Chondrocyte (in vitro differentiated cells): ENCODE measurements around the gene SLC9A7. TPM values are rescaled to one million over a fixed set of nuclear protein-coding genes. Genes with fewer than 3 reads are reported as not detected.

Source experiments
- DNase-seq: peaks from one replicate; pipeline ENCODE4 v3.0.0; 2021; ENCODE audit warnings: mixed read lengths, low spot score
- H3K27ac Mint-ChIP-seq: one replicate; pipeline ENCODE4 v1.8.0; 2021; ENCODE audit warnings: mild to moderate bottlenecking, moderate library complexity, mixed read lengths; ENCODE audit not compliant: unreplicated experiment
- H3K27me3 Mint-ChIP-seq: 2 replicates; pipeline ENCODE4 v1.8.0; 2021; ENCODE audit warnings: low read depth, mixed read lengths
- H3K36me3 Mint-ChIP-seq: 2 replicates; pipeline ENCODE4 v1.8.0; 2021; ENCODE audit warnings: low read depth, mixed read lengths
- H3K4me1 Mint-ChIP-seq: 2 replicates; pipeline ENCODE4 v1.8.0; 2021; ENCODE audit warnings: low read depth, mild to moderate bottlenecking, mixed read lengths
- H3K4me3 Mint-ChIP-seq: one replicate; pipeline ENCODE4 v1.8.0; 2021; ENCODE audit warnings: mild to moderate bottlenecking, moderate library complexity, mixed read lengths; ENCODE audit not compliant: unreplicated experiment
- H3K9me3 Mint-ChIP-seq: 2 replicates; pipeline ENCODE4 v1.8.0; 2021; ENCODE audit warnings: low read depth, mixed read lengths
- CTCF ChIP-seq: fragments of 200-600 bp; sonication (generic); IDR thresholded peaks from 2 replicates; pipeline ENCODE4 v1.5.0; 2021; ENCODE audit warnings: antibody characterized with exemption, mild to moderate bottlenecking, moderate library complexity
- total RNA-seq: library from RNA; stranded (reverse); gene quantifications from 3 replicates; pipeline ENCODE4 v1.2.1, GENCODE V29; 2021

The SLC9A7 gene
- total RNA-seq, 1 donor from 2014 or later: 6.1 TPM

- Mint-ChIP-seq H3K36me3 (peaks cover 2% of the 10 kb centered on the region), H3K9me3 (peaks cover 6% of the 10 kb centered on the region), H3K4me3 (no peak overlapping the region), H3K4me1 (peaks cover 6% of the 10 kb centered on the region), H3K27ac (no peak overlapping the region), H3K27me3 (no peaks in the 10 kb centered on the region)
- DNase-seq: no peak
- TF ChIP-seq CTCF: no peak
Observed at GRCh38 chrX:46666831-46667230, 92.1 kb downstream of the SLC9A7 start.

- H3K36me3 Mint-ChIP-seq: peaks cover 2% of the 10 kb centered on the region
- H3K27ac Mint-ChIP-seq: no peak overlapping the region
- H3K27me3 Mint-ChIP-seq: no peaks in the 10 kb centered on the region
- H3K9me3 Mint-ChIP-seq: peaks cover 6% of the 10 kb centered on the region
- no peak for TF ChIP-seq CTCF
- no peak for DNase-seq
- H3K4me1 Mint-ChIP-seq: peaks cover 6% of the 10 kb centered on the region
- no peak overlapping the region for H3K4me3 Mint-ChIP-seq
Observed at GRCh38 chrX:46665232-46666152, 93.4 kb downstream of the SLC9A7 start.

- no peak for TF ChIP-seq CTCF
- DNase-seq: no peak
- Mint-ChIP-seq H3K9me3 (peaks cover 3% of the 10 kb centered on the region), H3K27me3 (no peaks in the 10 kb centered on the region), H3K4me3 (no peak overlapping the region), H3K36me3 (peaks cover 2% of the 10 kb centered on the region), H3K27ac (no peak overlapping the region), H3K4me1 (peaks cover 6% of the 10 kb centered on the region)
Observed at GRCh38 chrX:46662188-46662958, 96.5 kb downstream of the SLC9A7 start.

GRCh38 chrX:46653482-46653881, 105.4 kb downstream of the SLC9A7 start:
- DNase-seq: no peak
- Mint-ChIP-seq H3K4me1 (peaks cover 21% of the 10 kb centered on the region), H3K36me3 (no peaks in the 10 kb centered on the region), H3K27ac (no peak overlapping the region), H3K4me3 (no peak overlapping the region), H3K27me3 (no peaks in the 10 kb centered on the region), H3K9me3 (peaks cover 3% of the 10 kb centered on the region)
- peak; percentile 58 for TF ChIP-seq CTCF
